ENCODE measurements around the gene SESN3.

GRCh38 chr11:95241681-95242081 lies 10.7 kb upstream of the SESN3 start:
- TF ChIP-seq CTCF (IDR thresholded peaks at IDR 0.05; ENCODE audit: borderline replicate concordance, extremely low read depth, low read length, poor library complexity, severe bottlenecking), result no peak
- TF ChIP-seq EZH2 (IDR thresholded peaks at IDR 0.05; ENCODE audit: borderline replicate concordance, low read depth, low read length, severe bottlenecking), result no peak
